Right atrium auricular region (tissue), 2 donors: ENCODE data around the gene ATXN1. TPM values are rescaled to one million over a fixed set of nuclear protein-coding genes. Genes with fewer than 3 reads are reported as not detected.
A peak's percentile ranks its signal among the peaks of the same experiment; 100 is the strongest.

ENCODE experiments used
- DNase-seq: peaks from one replicate; pipeline ENCODE4 v3.0.0-alpha.2; 2019; ENCODE audit warnings: low spot score
- H3K27ac ChIP-seq, 2 donors: fragments of 200-600 bp; sonication (generic); 1 replicate in 1 of 2; 2 replicates in 1 of 2; pipeline ENCODE4 v1.5.1; 2016 to 2019
- H3K27me3 ChIP-seq, 2 donors: fragments of 200-600 bp; sonication (generic); one replicate each; pipeline versions ENCODE4 v1.5.1 to v1.6.0; 2017 to 2019
- H3K36me3 ChIP-seq: fragments of 200-600 bp; sonication (generic); one replicate; pipeline ENCODE4 v1.5.1; 2016
- H3K4me1 ChIP-seq, 2 donors: fragments of 200-600 bp; sonication (generic); one replicate each; pipeline versions ENCODE4 v1.5.1 to v1.6.0; 2017 to 2019
- H3K4me3 ChIP-seq, 2 donors: fragments of 200-600 bp; sonication (generic); 1 replicate in 1 of 2; 2 replicates in 1 of 2; pipeline ENCODE4 v1.5.1; 2017 to 2019; ENCODE audit warnings: mild to moderate bottlenecking in 1 of 2, moderate library complexity in 1 of 2
- H3K9me3 ChIP-seq, 2 donors: fragments of 200-600 bp; sonication (generic); one replicate each; pipeline ENCODE4 v1.5.1; 2019
- total RNA-seq, 2 donors: library from RNA; depleted of rRNA; stranded (reverse); fragments of >200 nt; gene quantifications; one replicate each; pipeline ENCODE4 v1.1.0, GENCODE V29; 2016
- TF ChIP-seq, protein P1 (sequence below), 2 donors: fragments of 200-600 bp; sonication (generic); IDR thresholded peaks; one replicate each; pipeline ENCODE4 v1.5.1; 2019; ENCODE audit warnings: antibody characterized with exemption in 2 of 2

The ATXN1 gene
- total RNA-seq, 2 donors from 2014 or later = 41.8 to 62.0 TPM

DNA sequence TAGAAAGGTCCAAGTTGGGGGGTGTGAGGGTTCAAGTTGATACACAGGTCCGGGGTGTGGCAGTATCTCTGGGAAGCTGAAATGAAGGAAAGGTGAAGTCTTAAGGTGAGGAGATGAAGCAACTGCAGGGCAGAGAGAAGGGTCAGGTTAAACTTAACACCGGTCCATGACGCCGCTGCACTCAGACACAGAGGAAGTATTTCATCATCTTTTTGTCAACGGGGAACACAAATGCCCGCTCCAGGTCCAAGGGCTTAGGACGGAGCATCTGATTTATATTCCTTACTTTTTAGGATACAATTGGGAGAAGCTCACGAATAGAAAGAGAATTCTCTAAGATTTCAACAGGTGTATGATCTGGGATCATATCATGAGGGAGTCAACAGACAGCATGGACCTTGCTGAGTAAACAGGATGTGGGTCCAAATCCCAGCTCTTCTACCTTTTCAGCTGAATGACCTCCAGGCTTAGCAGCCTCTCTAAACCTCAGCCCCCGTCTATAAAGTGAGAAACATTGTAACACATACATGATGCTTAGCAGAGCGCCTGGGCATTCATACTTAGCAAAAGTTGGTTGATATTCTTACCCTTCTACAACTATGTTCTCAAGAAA is 197.5 kb downstream of the ATXN1 start:
- TF ChIP-seq, protein P1, sequence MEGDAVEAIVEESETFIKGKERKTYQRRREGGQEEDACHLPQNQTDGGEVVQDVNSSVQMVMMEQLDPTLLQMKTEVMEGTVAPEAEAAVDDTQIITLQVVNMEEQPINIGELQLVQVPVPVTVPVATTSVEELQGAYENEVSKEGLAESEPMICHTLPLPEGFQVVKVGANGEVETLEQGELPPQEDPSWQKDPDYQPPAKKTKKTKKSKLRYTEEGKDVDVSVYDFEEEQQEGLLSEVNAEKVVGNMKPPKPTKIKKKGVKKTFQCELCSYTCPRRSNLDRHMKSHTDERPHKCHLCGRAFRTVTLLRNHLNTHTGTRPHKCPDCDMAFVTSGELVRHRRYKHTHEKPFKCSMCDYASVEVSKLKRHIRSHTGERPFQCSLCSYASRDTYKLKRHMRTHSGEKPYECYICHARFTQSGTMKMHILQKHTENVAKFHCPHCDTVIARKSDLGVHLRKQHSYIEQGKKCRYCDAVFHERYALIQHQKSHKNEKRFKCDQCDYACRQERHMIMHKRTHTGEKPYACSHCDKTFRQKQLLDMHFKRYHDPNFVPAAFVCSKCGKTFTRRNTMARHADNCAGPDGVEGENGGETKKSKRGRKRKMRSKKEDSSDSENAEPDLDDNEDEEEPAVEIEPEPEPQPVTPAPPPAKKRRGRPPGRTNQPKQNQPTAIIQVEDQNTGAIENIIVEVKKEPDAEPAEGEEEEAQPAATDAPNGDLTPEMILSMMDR (IDR thresholded peaks at IDR 0.05) = no peak
- H3K27ac ChIP-seq = no peak overlapping the region

DNA sequence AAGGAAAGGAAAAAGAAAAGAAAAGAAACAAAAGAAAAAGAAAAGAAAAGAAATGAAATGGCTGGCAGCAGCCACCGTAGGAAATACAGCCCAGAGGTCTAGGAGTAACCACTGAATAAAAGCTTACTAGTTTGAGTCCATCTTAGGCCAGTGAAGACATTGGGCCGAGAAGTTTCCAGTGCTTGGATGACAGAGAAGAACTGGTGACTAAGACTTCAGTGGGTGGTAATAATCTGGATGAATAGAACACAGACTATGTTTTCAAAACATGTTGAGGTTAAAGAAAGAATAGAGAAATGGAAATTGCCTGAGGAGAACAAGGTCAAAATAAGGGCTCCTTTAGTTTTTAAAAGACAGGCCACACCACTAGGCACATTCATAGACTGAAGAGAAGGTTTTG is 198.8 kb downstream of the ATXN1 start:
- TF ChIP-seq, protein P1 (IDR thresholded peaks at IDR 0.05) = no peak
- Histone ChIP-seq H3K36me3 (no peaks in the 10 kb centered on the region), H3K27ac (no peak overlapping the region), H3K4me3 (no peak overlapping the region), H3K27me3 (no peaks in the 10 kb centered on the region), H3K4me1 (peaks cover 0 to 23% of the 10 kb centered on the region in 2 donors), H3K9me3 (no peaks in the 10 kb centered on the region)
- DNase-seq = no peak

More for the DNA sequence above, 197.5 kb downstream of the ATXN1 start:
- no peaks in the 10 kb centered on the region for H3K36me3 ChIP-seq
- H3K9me3 ChIP-seq = no peaks in the 10 kb centered on the region
- no peak for DNase-seq
- H3K4me1 ChIP-seq = peaks cover 0 to 20% of the 10 kb centered on the region in 2 donors
- no peak overlapping the region for H3K4me3 ChIP-seq
- no peaks in the 10 kb centered on the region for H3K27me3 ChIP-seq

DNA sequence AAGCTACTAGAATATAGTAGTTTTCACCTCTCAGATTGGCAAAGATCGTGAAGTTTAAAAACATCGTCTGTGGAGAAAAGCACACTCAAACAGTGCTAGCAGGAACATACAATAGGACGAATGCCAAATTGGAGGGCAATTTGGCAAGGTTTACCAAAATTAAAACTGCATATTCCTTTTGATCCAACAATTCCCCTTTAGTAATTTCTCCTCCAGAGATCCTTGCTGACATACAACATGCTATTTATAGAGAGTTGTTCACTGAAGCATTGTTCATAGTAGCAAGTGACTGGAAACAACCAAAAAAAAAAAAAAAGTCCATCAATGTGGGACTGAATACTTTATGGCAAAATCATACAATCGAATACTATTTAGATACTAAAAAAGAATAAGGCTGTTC is 202.2 kb downstream of the ATXN1 start:
- no peaks in the 10 kb centered on the region for H3K9me3 ChIP-seq
- peaks cover 0 to 16% of the 10 kb centered on the region in 2 donors for H3K4me1 ChIP-seq
- H3K4me3 ChIP-seq = no peak overlapping the region
- H3K27ac ChIP-seq = peak overlapping the region; percentile 44 to 60
- DNase-seq = no peak
- no peaks in the 10 kb centered on the region for H3K36me3 ChIP-seq
- TF ChIP-seq, protein P1 (IDR thresholded peaks at IDR 0.05) = no peak
- H3K27me3 ChIP-seq = no peaks in the 10 kb centered on the region

DNA sequence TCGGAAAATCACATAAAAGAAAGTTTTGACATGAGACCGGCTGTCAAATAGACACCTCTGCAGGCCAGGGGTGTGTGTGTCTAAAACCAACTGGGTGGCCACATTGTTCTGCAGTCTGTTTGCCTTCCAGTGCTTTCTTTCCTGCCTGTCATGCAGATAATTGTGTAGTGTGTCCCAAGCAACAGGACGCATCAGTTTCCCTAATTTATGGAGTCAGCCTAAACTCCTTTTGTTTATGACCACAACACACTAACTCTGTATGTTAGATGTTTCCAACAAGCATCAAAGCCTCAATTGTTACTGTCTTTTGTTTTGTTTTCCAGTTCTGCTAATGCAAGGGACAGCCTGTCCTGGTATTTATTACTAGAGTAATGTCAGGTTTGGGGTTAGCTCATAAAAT is 205.7 kb downstream of the ATXN1 start:
- no peaks in the 10 kb centered on the region for H3K36me3 ChIP-seq
- H3K4me1 ChIP-seq = peaks cover 0 to 16% of the 10 kb centered on the region in 2 donors
- H3K27me3 ChIP-seq = no peaks in the 10 kb centered on the region
- H3K27ac ChIP-seq = no peak overlapping the region
- H3K4me3 ChIP-seq = no peak overlapping the region
- DNase-seq = no peak
- TF ChIP-seq, protein P1 (IDR thresholded peaks at IDR 0.05) = no peak
- no peaks in the 10 kb centered on the region for H3K9me3 ChIP-seq

DNA sequence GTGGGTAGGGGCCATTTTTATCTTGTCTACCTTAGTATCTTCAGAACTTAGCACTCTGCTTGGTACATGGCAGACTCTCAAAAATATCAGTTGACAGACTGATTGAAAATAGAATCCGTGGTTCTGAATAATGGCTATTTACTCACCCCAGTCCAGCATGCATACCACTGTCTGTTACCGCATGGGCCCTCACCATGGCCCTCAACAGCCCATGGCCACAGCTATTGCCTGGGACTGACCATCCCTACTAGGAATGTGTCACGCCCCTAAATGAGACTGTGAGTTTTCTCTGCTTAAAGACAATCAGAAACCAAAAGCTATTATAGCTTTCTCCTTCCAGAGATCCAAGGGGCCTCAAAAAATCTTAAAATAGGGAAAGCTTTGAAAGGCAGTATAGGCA is 207.7 kb downstream of the ATXN1 start:
- Histone ChIP-seq H3K4me1 (peaks cover 0 to 1% of the 10 kb centered on the region in 2 donors), H3K36me3 (no peaks in the 10 kb centered on the region), H3K27ac (no peak overlapping the region), H3K27me3 (no peaks in the 10 kb centered on the region), H3K9me3 (no peaks in the 10 kb centered on the region), H3K4me3 (no peak overlapping the region)
- no peak for DNase-seq
- TF ChIP-seq, protein P1 (IDR thresholded peaks at IDR 0.05) = no peak

DNA sequence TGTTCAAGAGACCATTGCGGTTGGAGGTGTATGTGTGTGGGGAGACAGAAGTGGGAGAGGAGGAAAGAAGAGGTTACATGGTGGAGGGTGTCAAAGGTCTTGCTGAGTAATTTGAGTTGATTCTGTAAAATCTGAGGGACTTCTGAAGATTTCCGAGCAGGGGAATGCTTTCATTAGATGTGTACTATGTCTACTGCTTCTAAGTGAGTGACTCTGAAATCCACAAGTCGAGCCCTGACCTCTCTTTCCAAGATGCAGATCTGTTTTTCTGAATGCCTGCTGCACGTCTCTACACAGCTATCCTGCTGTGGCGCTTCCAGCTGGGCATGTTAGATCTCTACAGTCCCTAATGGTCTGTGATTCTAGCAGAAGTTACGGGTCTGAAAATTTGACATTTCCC is 209.8 kb downstream of the ATXN1 start:
- Histone ChIP-seq H3K9me3 (no peaks in the 10 kb centered on the region), H3K27me3 (no peaks in the 10 kb centered on the region), H3K27ac (no peak overlapping the region), H3K4me1 (no peaks in the 10 kb centered on the region), H3K36me3 (no peaks in the 10 kb centered on the region), H3K4me3 (no peak overlapping the region)
- no peak for DNase-seq
- TF ChIP-seq, protein P1 (IDR thresholded peaks at IDR 0.05) = no peak
